Panc1 (cell line): ENCODE data around the gene EYA3. TPM values are rescaled to one million over a fixed set of nuclear protein-coding genes. Genes with fewer than 3 reads are reported as not detected.

Source experiments
- ATAC-seq: fragments of 200-7000 bp; cut with Tn5 transposase; 2 replicates; pipeline ENCODE4 v1.9.1; 2020; ENCODE audit warnings: mild to moderate bottlenecking, moderate library complexity
- BruUV-seq: library from RNA; stranded (reverse); fragments of 400-500 nt; replicated peaks from 2 replicates; lab custom pipeline; 2021; lab: Mats Ljungman, UMichigan
- CTCF ChIA-PET: fragments of 300-600 bp; sonication (Branson Sonifier 250); formaldehyde crosslinking; loops from one replicate; lab custom pipeline; 2022; ENCODE audit warnings: antibody characterized with exemption; lab: Charles Lee
- POLR2A ChIA-PET: fragments of 300-600 bp; sonication (Branson Sonifier 250); formaldehyde crosslinking; loops from one replicate; lab custom pipeline; 2022; ENCODE audit warnings: antibody characterized with exemption; lab: Charles Lee
- DNase-seq: peaks from one replicate; pipeline ENCODE4 v3.0.0-alpha.2; 2010; ENCODE audit warnings: low read depth, low spot score
- H3K27ac ChIP-seq: 2 replicates; pipeline ENCODE4 v1.5.1; 2011; ENCODE audit warnings: mild to moderate bottlenecking, low read length, inconsistent platforms
- H3K27me3 ChIP-seq: fragments of 200-500 bp; sonication (Bioruptor generic); 2 replicates; pipeline ENCODE4 v1.6.0; 2014; ENCODE audit warnings: low read length, inconsistent platforms; ENCODE audit not compliant: control insufficient read depth, insufficient read depth
- H3K36me3 ChIP-seq: fragments of 200-500 bp; sonication (Bioruptor generic); 2 replicates; pipeline ENCODE4 v1.5.1; 2014; ENCODE audit warnings: inconsistent platforms, mild to moderate bottlenecking, low read length, moderate library complexity; ENCODE audit not compliant: control insufficient read depth, insufficient read depth
- H3K4me1 ChIP-seq: 2 replicates; pipeline ENCODE4 v1.5.1; 2011; ENCODE audit warnings: inconsistent platforms, mild to moderate bottlenecking, low read length, moderate library complexity; ENCODE audit not compliant: control insufficient read depth, insufficient read depth
- H3K4me3 ChIP-seq, 2 experiments: 2 replicates each; pipeline ENCODE4 v1.5.1; 2011 to 2012; ENCODE audit warnings: low read depth in 2 of 2, low read length in 2 of 2, mild to moderate bottlenecking in 2 of 2, inconsistent platforms in 1 of 2, moderate library complexity in 1 of 2
- H3K9me3 ChIP-seq: fragments of 200-500 bp; sonication (Bioruptor generic); 2 replicates; pipeline ENCODE4 v1.5.1; 2014; ENCODE audit warnings: low read depth, mild to moderate bottlenecking, inconsistent platforms, low read length, moderate library complexity; ENCODE audit not compliant: control insufficient read depth, insufficient read depth
- POLR2AphosphoS5 ChIP-seq: IDR thresholded peaks from 2 replicates; pipeline ENCODE4 v1.6.1; 2012; ENCODE audit warnings: mild to moderate bottlenecking, low read depth, low read length, moderate library complexity
- SIN3A ChIP-seq: IDR thresholded peaks from 2 replicates; pipeline ENCODE4 v1.6.1; 2012; ENCODE audit warnings: low read depth, mild to moderate bottlenecking, low read length, moderate library complexity, borderline replicate concordance; ENCODE audit not compliant: insufficient read depth
- TCF7L2 ChIP-seq: IDR thresholded peaks from 2 replicates; pipeline ENCODE4 v1.6.1; 2011; ENCODE audit warnings: mild to moderate bottlenecking, low read depth, low read length, inconsistent platforms
- in situ Hi-C: cut with HindIII; loops from 2 replicates; pipeline ENCODE4 v1.10.0; 2016; ENCODE audit warnings: low sequenced_read_pairs, low pct_unique_long_range_greater_than_20kb
- intact Hi-C: fragments of 100-400 bp; cut with micrococcal nuclease; formaldehyde crosslinking; loops from one replicate; pipeline ENCODE4 v1.10.0; 2022; ENCODE audit not compliant: unreplicated experiment
- total RNA-seq: library from RNA; stranded (reverse); gene quantifications from one replicate; pipeline ENCODE4 v1.2.1, GENCODE V29; 2021; ENCODE audit not compliant: unreplicated experiment
- TF ChIP-seq, protein P1 (sequence below), 2 experiments: IDR thresholded peaks; 2 replicates each; pipeline ENCODE4 v1.6.1; 2011 to 2012; ENCODE audit warnings: low read depth in 2 of 2, control low read depth in 1 of 2, low read length in 1 of 2, mild to moderate bottlenecking in 1 of 2, moderate library complexity in 1 of 2; ENCODE audit not compliant: insufficient read depth in 1 of 2
- TF ChIP-seq, protein P2 (sequence below): fragments of 450-650 bp; IDR thresholded peaks from 2 replicates; pipeline ENCODE4 v1.5.1; 2017; ENCODE audit warnings: mild to moderate bottlenecking

Gene EYA3
- total RNA-seq, 1 experiment from 2014 or later, result 17.5 TPM

DNA sequence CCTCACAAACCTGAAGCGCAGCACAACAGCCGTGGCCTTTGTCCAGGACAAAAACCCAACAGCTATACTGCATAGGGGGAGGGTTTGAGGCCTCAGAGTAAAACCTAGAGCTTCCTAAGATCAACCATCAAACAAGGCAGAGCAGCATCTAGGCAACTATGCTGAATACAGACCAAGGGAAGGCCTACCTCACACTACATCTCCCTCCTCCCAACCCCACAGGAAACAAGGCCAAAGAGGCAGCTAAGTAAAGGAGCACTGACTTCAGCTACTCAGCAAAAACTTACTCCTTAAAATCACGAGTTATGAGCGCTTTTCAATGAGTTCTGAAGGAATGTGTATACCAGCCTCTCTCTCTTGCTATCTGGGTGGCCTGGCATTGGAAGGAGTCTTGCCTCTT is 116.3 kb downstream of the EYA3 start:
- H3K27ac ChIP-seq, result no peak overlapping the region
- POLR2A ChIA-PET, result interaction anchor here (1.0 kb wide), 1 partner anchor 13 kb away, joined by 3 read pairs; the partner anchor contains the start of gene XKR8
- BruUV-seq, result no TSS peak
- no peaks in the 10 kb centered on the region for H3K9me3 ChIP-seq
- H3K4me3 ChIP-seq, result no peak overlapping the region
- no peaks in the 10 kb centered on the region for H3K4me1 ChIP-seq
- no peaks in the 10 kb centered on the region for H3K27me3 ChIP-seq
- no peaks in the 10 kb centered on the region; the same call in 1 of the 2 replicates for H3K36me3 ChIP-seq
- TF ChIP-seq SIN3A, result no peak
- TF ChIP-seq, protein P1, sequence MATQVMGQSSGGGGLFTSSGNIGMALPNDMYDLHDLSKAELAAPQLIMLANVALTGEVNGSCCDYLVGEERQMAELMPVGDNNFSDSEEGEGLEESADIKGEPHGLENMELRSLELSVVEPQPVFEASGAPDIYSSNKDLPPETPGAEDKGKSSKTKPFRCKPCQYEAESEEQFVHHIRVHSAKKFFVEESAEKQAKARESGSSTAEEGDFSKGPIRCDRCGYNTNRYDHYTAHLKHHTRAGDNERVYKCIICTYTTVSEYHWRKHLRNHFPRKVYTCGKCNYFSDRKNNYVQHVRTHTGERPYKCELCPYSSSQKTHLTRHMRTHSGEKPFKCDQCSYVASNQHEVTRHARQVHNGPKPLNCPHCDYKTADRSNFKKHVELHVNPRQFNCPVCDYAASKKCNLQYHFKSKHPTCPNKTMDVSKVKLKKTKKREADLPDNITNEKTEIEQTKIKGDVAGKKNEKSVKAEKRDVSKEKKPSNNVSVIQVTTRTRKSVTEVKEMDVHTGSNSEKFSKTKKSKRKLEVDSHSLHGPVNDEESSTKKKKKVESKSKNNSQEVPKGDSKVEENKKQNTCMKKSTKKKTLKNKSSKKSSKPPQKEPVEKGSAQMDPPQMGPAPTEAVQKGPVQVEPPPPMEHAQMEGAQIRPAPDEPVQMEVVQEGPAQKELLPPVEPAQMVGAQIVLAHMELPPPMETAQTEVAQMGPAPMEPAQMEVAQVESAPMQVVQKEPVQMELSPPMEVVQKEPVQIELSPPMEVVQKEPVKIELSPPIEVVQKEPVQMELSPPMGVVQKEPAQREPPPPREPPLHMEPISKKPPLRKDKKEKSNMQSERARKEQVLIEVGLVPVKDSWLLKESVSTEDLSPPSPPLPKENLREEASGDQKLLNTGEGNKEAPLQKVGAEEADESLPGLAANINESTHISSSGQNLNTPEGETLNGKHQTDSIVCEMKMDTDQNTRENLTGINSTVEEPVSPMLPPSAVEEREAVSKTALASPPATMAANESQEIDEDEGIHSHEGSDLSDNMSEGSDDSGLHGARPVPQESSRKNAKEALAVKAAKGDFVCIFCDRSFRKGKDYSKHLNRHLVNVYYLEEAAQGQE (IDR thresholded peaks at IDR 0.05; ENCODE audit: insufficient read depth in 1 of 2, low read depth in 2 of 2, low read length in 1 of 2), result no peak
- TF ChIP-seq, protein P2, sequence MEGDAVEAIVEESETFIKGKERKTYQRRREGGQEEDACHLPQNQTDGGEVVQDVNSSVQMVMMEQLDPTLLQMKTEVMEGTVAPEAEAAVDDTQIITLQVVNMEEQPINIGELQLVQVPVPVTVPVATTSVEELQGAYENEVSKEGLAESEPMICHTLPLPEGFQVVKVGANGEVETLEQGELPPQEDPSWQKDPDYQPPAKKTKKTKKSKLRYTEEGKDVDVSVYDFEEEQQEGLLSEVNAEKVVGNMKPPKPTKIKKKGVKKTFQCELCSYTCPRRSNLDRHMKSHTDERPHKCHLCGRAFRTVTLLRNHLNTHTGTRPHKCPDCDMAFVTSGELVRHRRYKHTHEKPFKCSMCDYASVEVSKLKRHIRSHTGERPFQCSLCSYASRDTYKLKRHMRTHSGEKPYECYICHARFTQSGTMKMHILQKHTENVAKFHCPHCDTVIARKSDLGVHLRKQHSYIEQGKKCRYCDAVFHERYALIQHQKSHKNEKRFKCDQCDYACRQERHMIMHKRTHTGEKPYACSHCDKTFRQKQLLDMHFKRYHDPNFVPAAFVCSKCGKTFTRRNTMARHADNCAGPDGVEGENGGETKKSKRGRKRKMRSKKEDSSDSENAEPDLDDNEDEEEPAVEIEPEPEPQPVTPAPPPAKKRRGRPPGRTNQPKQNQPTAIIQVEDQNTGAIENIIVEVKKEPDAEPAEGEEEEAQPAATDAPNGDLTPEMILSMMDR, result no peak
- no peak for TF ChIP-seq POLR2AphosphoS5
- TF ChIP-seq TCF7L2, result no peak
- ATAC-seq (no peak), DNase-seq (no peak)
- in situ Hi-C loops, result no loop called here
- CTCF ChIA-PET, result interaction anchor here (0.6 kb wide), 2 partner anchors 38 to 1877 kb away, joined by 4 read pairs; no protein-coding TSS in a partner anchor
- intact Hi-C loops, result no loop called here

DNA sequence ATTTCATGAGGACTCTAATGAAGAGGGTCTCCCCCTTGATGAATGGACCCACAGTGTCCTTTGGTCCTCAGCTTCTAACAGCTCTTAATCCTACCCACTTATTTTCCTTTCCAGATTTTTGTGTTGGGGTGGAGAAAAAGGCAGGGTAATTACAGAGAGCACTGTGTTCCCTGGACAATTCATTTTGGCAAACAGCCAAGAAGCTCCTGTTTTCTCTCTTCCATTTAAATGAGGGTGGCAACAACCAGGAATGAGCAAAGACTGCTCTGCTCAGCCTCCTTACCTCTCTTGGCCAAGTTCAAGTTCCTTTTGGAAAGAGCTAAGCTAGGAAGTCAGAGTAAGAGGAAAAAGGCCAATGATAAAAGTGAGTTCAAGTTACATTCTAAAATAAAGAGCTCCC is 116.7 kb downstream of the EYA3 start:
- H3K27me3 ChIP-seq, result no peaks in the 10 kb centered on the region
- no peaks in the 10 kb centered on the region for H3K4me1 ChIP-seq
- intact Hi-C loops, result no loop called here
- H3K27ac ChIP-seq, result no peak overlapping the region
- no peak for ATAC-seq
- H3K36me3 ChIP-seq, result no peaks in the 10 kb centered on the region; the same call in 1 of the 2 replicates
- POLR2A ChIA-PET, result interaction anchor here (1.0 kb wide), 1 partner anchor 12 kb away, joined by 3 read pairs; the partner anchor contains the start of gene XKR8
- TF ChIP-seq SIN3A, result no peak
- no peak for TF ChIP-seq POLR2AphosphoS5
- TF ChIP-seq, protein P2, result no peak
- no peak for TF ChIP-seq TCF7L2
- TF ChIP-seq, protein P1 (IDR thresholded peaks at IDR 0.05; ENCODE audit: insufficient read depth in 1 of 2, low read depth in 2 of 2, low read length in 1 of 2), result no peak
- DNase-seq, result no peak
- BruUV-seq, result no TSS peak
- in situ Hi-C loops, result no loop called here
- no peak overlapping the region for H3K4me3 ChIP-seq
- H3K9me3 ChIP-seq, result no peaks in the 10 kb centered on the region
- CTCF ChIA-PET, result interaction anchor here (0.6 kb wide), 2 partner anchors 37 to 1877 kb away, joined by 4 read pairs; no protein-coding TSS in a partner anchor
